HEK293T (cell line): Measurements from ENCODE around the gene TEX38.
"Not testable (repeated sequence)": the region's sequence is repeated elsewhere in the genome, so short reads cannot be mapped to it uniquely, and the experiment has no call there.

Experiments
- ARNT ChIP-seq: fragments of 450-650 bp; IDR thresholded peaks from 2 replicates; pipeline ENCODE4 v1.6.1; 2017; ENCODE audit warnings: mild to moderate bottlenecking
- CTBP1 ChIP-seq: fragments of 450-650 bp; IDR thresholded peaks from 2 replicates; pipeline ENCODE4 v1.6.1; 2016; ENCODE audit warnings: borderline replicate concordance
- ELF4 ChIP-seq: fragments of 450-650 bp; IDR thresholded peaks from 2 replicates; pipeline ENCODE4 v1.6.1; 2017; ENCODE audit warnings: antibody characterized with exemption
- HDGF ChIP-seq: fragments of 450-650 bp; IDR thresholded peaks from 2 replicates; pipeline ENCODE4 v1.6.1; 2017; ENCODE audit warnings: antibody characterized with exemption, borderline replicate concordance
- SP1 ChIP-seq: fragments of 450-650 bp; IDR thresholded peaks from 2 replicates; pipeline ENCODE4 v1.6.1; 2017
- SUZ12 ChIP-seq: fragments of 450-650 bp; IDR thresholded peaks from 2 replicates; pipeline ENCODE4 v1.6.1; 2016; ENCODE audit warnings: mild to moderate bottlenecking
- TARDBP ChIP-seq: fragments of 450-650 bp; IDR thresholded peaks from 2 replicates; pipeline ENCODE4 v1.6.1; 2016
- ZNF384 ChIP-seq: fragments of 450-650 bp; IDR thresholded peaks from 2 replicates; pipeline ENCODE4 v1.6.1; 2016
- TF ChIP-seq, protein P1 (sequence below): fragments of 450-650 bp; IDR thresholded peaks from 2 replicates; pipeline ENCODE4 v1.6.1; 2016

DNA sequence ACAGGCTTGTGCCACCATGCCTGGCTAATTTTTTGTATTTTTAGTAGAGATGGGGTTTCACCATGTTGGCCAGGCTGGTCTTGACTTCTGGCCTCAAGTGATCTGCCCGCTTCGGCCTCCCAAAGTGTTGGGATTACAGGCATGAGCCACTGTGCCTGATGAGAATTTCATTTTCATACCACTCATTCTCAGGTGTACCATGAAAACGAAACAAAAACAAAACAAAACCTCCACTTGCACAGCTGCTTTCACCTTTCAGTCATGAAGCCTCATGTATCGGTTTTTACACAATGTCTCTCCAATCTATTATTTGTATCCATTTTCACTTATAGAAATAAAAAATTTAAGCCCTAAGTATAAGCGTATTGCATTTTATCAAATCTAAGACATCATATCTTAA is 11.5 kb upstream of the TEX38 start:
- not testable (repeated sequence) for TF ChIP-seq ELF4, CTBP1, SUZ12, ARNT, TARDBP, SP1, ZNF384, HDGF
- TF ChIP-seq, protein P1, sequence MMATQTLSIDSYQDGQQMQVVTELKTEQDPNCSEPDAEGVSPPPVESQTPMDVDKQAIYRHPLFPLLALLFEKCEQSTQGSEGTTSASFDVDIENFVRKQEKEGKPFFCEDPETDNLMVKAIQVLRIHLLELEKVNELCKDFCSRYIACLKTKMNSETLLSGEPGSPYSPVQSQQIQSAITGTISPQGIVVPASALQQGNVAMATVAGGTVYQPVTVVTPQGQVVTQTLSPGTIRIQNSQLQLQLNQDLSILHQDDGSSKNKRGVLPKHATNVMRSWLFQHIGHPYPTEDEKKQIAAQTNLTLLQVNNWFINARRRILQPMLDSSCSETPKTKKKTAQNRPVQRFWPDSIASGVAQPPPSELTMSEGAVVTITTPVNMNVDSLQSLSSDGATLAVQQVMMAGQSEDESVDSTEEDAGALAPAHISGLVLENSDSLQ = not testable (repeated sequence)
